Activated CD4-positive, alpha-beta T cell treated with anti-CD3 and anti-CD28 coated beads, Interleukin-2, amount 50 U/mL, for 4 hours (primary cell): Measurements from ENCODE around the gene RGCC.
"Not testable (repeated sequence)": the region's sequence is repeated elsewhere in the genome, so short reads cannot be mapped to it uniquely, and the experiment has no call there.

Experiments used
- DNase-seq, 2 experiments: peaks; one replicate each; pipeline ENCODE4 v3.0.0-alpha.2; 2020

Gene RGCC

GRCh38 chr13:41492432-41493260, 35.3 kb downstream of the RGCC start:
- no peak for DNase-seq

- no peak for DNase-seq
These were observed 36.9 kb downstream of the RGCC start for GRCh38 chr13:41494202-41494601.

- no peak for DNase-seq
These were observed 37.7 kb downstream of the RGCC start for GRCh38 chr13:41495044-41495443.

- DNase-seq = no peak
These were observed 39.3 kb downstream of the RGCC start for GRCh38 chr13:41496420-41497234.

GRCh38 chr13:41497436-41497835, 40.1 kb downstream of the RGCC start:
- no peak for DNase-seq

- DNase-seq = no peak
These were observed 42.1 kb downstream of the RGCC start for GRCh38 chr13:41499452-41499851.

- no peak for DNase-seq
These were observed 43.2 kb downstream of the RGCC start for GRCh38 chr13:41500511-41500910.

GRCh38 chr13:41501281-41501680, 43.9 kb downstream of the RGCC start:
- no peak for DNase-seq

- DNase-seq = no peak
These were observed 44.7 kb downstream of the RGCC start for GRCh38 chr13:41502031-41502430.

GRCh38 chr13:41502673-41503072, 45.3 kb downstream of the RGCC start:
- DNase-seq = peak in 1 of 2 experiments; percentile 22

GRCh38 chr13:41503356-41503755, 46.0 kb downstream of the RGCC start:
- DNase-seq = no peak

- DNase-seq = not testable (repeated sequence)
These were observed 47.3 kb downstream of the RGCC start for GRCh38 chr13:41504657-41505056.

- no peak for DNase-seq
These were observed 48.0 kb downstream of the RGCC start for GRCh38 chr13:41505209-41505835.

GRCh38 chr13:41506312-41506711, 49.0 kb downstream of the RGCC start:
- DNase-seq = no peak

GRCh38 chr13:41509971-41510370, 52.6 kb downstream of the RGCC start:
- no peak for DNase-seq

GRCh38 chr13:41511827-41512226, 54.5 kb downstream of the RGCC start:
- no peak for DNase-seq

- DNase-seq = no peak
These were observed 55.1 kb downstream of the RGCC start for GRCh38 chr13:41512441-41512840.

- no peak for DNase-seq
These were observed 56.2 kb downstream of the RGCC start for GRCh38 chr13:41513600-41513999.

- DNase-seq = no peak
These were observed 57.6 kb downstream of the RGCC start for GRCh38 chr13:41514853-41515395.

GRCh38 chr13:41515491-41516139, 58.3 kb downstream of the RGCC start:
- DNase-seq = no peak

- no peak for DNase-seq
These were observed 58.8 kb downstream of the RGCC start for GRCh38 chr13:41516166-41516565.

- DNase-seq = no peak
These were observed 59.4 kb downstream of the RGCC start for GRCh38 chr13:41516760-41517159.
